ENCODE results near the gene AMBRA1. TPM values are rescaled to one million over a fixed set of nuclear protein-coding genes. Genes with fewer than 3 reads are reported as not detected.

The AMBRA1 gene
- total RNA-seq, 4 donors from 2014 or later, result 25.7 to 33.1 (median 30.2) TPM

- WGBS, 2 donors (ENCODE audit: low coverage in 1 of 2), result 21 to 64% methylated on average over 2 to 5 of the region's 5 CpGs
- TF ChIP-seq POLR2A (IDR thresholded peaks at IDR 0.05) (no peak), POLR2AphosphoS5 (IDR thresholded peaks at IDR 0.05) (peak; percentile 72)
- no peak overlapping the region for H3K4me3 ChIP-seq
- no peaks in the 10 kb centered on the region for H3K27me3 ChIP-seq
- no peaks in the 10 kb centered on the region for H3K36me3 ChIP-seq
- H3K27ac ChIP-seq, result peak overlapping the region; percentile 67 to 83 (median 74)
- no peaks in the 10 kb centered on the region for H3K9me3 ChIP-seq
- peak; percentile 91 for ATAC-seq
- peaks cover 11 to 41% (median 23%) of the 10 kb centered on the region in 3 donors for H3K4me1 ChIP-seq
Observed at GRCh38 chr11:46554213-46555147, 39.3 kb downstream of the AMBRA1 start.

- no peaks in the 10 kb centered on the region for H3K27me3 ChIP-seq
- 0 to 9% methylated on average over 1 of the region's 1 CpG for WGBS, 2 donors (ENCODE audit: low coverage in 1 of 2)
- H3K4me3 ChIP-seq, result no peak overlapping the region
- ATAC-seq, result peak; percentile 26
- H3K4me1 ChIP-seq, result peaks cover 11 to 34% (median 23%) of the 10 kb centered on the region in 3 donors
- TF ChIP-seq CTCF (IDR thresholded peaks at IDR 0.05), result no peak
- no peaks in the 10 kb centered on the region for H3K36me3 ChIP-seq
- peak overlapping the region in 3 of 4 donors; percentile 67 to 71 (median 70) for H3K27ac ChIP-seq
- no peaks in the 10 kb centered on the region for H3K9me3 ChIP-seq
Observed at GRCh38 chr11:46553814-46554212, 40.0 kb downstream of the AMBRA1 start.

GRCh38 chr11:46551261-46551660 lies 42.6 kb downstream of the AMBRA1 start:
- H3K4me1 ChIP-seq, result peaks cover 11 to 34% (median 23%) of the 10 kb centered on the region in 3 donors
- H3K36me3 ChIP-seq, result peaks cover 0 to 13% of the 10 kb centered on the region in 2 donors
- WGBS, 2 donors (ENCODE audit: low coverage in 1 of 2), result 97 to 98% methylated on average over 6 to 7 of the region's 7 CpGs
- no peak overlapping the region for H3K27ac ChIP-seq
- ATAC-seq, result no peak
- TF ChIP-seq POLR2AphosphoS5 (IDR thresholded peaks at IDR 0.05) (no peak), CTCF (IDR thresholded peaks at IDR 0.05) (no peak), EP300 (IDR thresholded peaks at IDR 0.05) (no peak), POLR2A (IDR thresholded peaks at IDR 0.05) (no peak)
- H3K27me3 ChIP-seq, result no peaks in the 10 kb centered on the region
- no peak overlapping the region for H3K4me3 ChIP-seq
- no peaks in the 10 kb centered on the region for H3K9me3 ChIP-seq

GRCh38 chr11:46547579-46547978 lies 46.2 kb downstream of the AMBRA1 start:
- Histone ChIP-seq H3K27me3 (no peaks in the 10 kb centered on the region), H3K36me3 (peaks cover 0 to 49% of the 10 kb centered on the region in 2 donors), H3K4me1 (peaks cover 0 to 2% (median 0%) of the 10 kb centered on the region in 3 donors), H3K27ac (no peak overlapping the region), H3K9me3 (no peaks in the 10 kb centered on the region), H3K4me3 (no peak overlapping the region)
- WGBS, 2 donors (ENCODE audit: low coverage in 1 of 2), result 73 to 75% methylated on average over 3 to 4 of the region's 5 CpGs
- ATAC-seq, result no peak
- no peak for TF ChIP-seq CTCF (IDR thresholded peaks at IDR 0.05)
- TF ChIP-seq POLR2A (IDR thresholded peaks at IDR 0.05), result no peak
- TF ChIP-seq EP300 (IDR thresholded peaks at IDR 0.05), result no peak
- TF ChIP-seq POLR2AphosphoS5 (IDR thresholded peaks at IDR 0.05), result no peak

GRCh38 chr11:46543564-46543963 lies 50.3 kb downstream of the AMBRA1 start:
- no peak for ATAC-seq
- Histone ChIP-seq H3K27ac (no peak overlapping the region), H3K4me3 (no peak overlapping the region), H3K36me3 (peaks cover 0 to 82% of the 10 kb centered on the region in 2 donors), H3K27me3 (no peaks in the 10 kb centered on the region), H3K9me3 (no peaks in the 10 kb centered on the region), H3K4me1 (no peaks in the 10 kb centered on the region)
- TF ChIP-seq EP300 (IDR thresholded peaks at IDR 0.05), result no peak
- no peak for TF ChIP-seq CTCF (IDR thresholded peaks at IDR 0.05)
- no peak for TF ChIP-seq POLR2AphosphoS5 (IDR thresholded peaks at IDR 0.05)
- TF ChIP-seq POLR2A (IDR thresholded peaks at IDR 0.05), result no peak
- WGBS, 2 donors (ENCODE audit: low coverage in 1 of 2), result 44 to 100% methylated on average over 1 of the region's 1 CpG
